ENCODE results near the gene SAMD1. TPM values are rescaled to one million over a fixed set of nuclear protein-coding genes. Genes with fewer than 3 reads are reported as not detected.

SAMD1 gene
- total RNA-seq: 28.6 and 29.1 TPM in 2 replicates

DNA sequence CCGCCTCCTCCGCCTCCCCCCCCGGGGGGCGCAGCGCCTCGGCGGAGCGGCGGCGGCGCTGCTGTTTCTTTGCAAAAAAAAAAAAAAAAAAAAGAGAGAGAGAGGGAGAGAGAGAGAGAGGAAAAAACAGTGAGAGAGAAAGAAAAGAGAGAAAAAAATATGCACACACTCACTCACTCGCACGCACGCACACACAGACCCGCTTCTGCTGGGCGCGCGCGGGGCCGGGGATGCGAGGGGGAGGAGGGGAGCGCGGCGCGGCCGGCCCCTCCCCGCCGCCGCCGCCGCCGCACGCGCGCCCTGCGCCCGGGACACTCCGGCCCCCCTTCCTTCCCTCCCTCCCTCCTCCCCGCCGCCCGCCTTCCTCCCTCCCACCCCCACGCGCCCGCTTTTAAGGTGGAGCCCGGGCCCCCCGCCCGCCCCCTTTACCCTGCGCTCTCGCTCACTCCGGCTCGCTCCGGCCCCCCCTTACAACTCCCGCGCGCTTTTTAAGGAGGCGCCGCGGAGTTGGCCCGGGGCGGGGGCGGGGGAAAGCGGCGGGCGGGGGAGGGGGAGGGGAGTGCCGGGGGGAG, at the start of gene SAMD1:
TSS of gene SAMD1 (minus strand) at position 243 of the 572 bp plus-strand sequence.

DNA sequence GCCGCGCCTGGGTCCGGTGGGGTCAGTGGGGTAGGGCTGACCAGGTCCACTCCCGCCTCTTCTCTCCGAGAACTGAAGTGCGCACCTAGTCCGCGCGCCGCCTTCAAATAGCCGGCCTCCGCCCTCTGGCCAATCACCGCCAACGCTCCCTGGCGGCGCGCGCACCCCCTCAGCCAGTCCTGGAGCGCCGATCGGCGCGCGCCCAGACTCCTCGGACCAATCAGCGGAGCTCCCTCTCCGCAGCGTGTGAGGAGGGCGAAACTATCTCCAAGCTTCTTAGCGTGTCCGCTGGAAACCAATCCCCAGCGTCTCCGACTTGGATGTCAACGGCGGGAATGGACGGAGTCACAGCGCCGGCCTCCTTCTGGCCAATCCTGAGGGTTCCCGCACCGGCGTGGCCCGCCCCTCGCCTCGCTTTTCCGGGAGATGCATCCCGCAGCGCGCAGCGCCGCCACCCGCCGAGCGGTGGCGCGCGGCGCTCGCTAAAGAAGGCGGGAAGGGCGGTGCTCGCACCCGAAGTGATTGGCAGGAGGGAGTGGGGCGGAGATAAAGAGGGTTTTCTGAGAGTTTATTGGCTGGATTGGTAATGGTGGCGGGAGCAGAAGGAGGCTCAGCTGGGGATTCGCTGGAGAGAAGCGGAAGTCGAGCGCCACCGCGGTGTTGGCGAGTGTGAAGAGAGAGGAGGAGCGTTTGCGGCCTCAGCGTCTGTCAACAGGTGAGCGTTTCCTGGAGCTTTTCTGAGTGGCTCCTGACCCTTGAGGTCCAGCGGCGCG, 46.1 kb upstream of the SAMD1 start, which contains the start of gene ASF1B:
TSS of gene ASF1B (minus strand) at position 81 of the 773 bp plus-strand sequence. CDS start 133 bp downstream, outside the sequence.

DNA sequence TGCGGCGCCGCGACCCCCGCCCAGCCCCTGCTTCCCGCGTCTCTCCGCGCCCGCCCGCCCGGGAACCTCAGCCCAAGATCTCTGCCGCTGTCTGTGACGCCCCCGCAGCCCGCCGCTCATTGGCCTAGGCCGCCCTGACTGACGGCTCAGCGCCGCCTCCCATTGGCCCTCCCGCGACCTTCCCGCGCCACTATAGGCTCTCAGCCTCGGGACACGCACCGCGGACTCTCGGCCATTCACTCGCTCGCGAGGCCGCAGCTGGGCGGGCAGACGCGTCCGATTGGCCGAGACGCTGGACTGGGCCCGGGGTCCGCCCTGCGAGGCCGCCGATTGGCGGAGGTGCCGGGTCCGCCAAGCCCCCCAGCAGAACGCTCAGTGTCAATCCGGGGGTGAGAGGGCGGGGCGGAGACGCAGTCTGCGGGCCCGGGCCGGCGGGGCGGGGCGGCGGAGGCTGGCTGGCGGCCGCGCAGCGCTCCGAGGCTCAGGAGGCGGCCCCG, 27.2 kb upstream of the SAMD1 start, which contains the start of gene PRKACA:
TSS of gene PRKACA (minus strand) at position 95 of the 497 bp plus-strand sequence. CDS start 215 bp downstream, outside the sequence.

DNA sequence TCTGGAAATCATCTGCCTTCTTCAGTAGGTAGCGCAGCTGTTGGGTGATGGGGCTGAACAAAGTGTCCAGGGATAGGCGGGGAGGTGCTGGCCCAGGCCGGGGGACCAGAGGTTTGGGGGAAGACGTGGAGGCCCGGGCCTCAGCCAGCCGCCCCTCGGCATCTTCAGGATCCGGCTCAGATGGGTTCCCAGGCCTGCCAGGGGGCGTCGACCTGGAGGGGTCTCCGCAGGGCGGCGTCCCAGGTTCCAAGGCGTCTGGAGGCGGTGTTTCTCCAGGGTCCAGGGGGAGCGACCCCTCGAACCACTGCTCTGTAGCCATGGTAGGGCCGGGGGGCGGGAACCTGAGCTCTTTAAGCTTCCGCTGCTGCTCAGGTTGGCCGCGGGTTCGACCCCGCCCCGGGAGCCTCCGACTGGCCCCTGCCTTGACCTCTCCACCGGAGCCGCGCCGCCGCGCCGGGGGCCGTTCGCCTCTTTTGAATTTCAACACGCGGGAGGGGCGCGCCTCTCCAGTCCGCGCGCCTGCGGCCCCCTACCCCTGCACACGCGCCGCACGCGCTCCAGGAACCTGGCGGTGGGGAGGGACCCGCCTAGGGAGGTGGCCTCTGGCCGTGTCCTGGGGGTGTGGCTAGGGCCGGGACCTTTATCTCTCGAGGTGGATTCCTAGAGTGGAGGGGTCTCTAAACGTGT, 5.1 kb downstream of the SAMD1 start, which contains the start of gene C19orf67:
TSS of gene C19orf67 (minus strand) at position 475 of the 687 bp plus-strand sequence. CDS start at position 319, 156 bp downstream.

DNA sequence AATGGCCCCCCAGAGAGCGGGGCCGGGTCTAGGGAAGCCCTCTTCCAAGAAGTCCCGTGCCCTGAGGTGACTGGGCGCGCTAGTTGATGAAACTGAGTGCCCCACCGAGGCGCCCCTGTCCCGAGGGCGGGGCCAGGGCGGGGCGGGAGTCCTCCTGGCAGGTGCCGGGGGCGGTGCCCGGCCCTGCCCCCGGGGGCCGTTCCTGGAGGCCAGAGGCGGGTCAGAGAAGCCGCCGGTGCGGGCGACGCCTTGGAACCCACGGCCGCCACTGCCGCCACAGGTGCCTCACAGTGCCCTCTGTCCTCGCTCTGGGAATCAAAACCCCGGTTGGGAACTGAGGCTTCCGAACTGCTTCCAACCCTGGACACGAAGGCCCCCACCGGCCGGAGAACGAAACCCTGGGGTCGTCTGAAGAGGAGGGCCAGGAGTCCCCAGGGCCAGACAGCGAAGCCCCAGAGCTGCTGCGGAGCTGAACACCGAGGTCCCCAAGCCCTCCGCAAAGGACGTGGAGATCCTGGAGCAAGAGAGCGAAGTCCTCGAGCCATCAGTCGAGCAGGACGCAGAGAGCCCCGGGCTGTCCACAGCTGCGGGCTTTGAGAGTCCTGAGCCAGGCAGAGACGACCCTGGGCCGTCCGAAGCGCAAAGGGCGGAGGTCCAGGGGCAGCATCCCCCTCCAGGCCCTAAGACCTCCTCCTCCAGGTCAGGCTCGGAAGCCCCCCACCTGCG, 17.9 kb downstream of the SAMD1 start, which contains the start of gene MISP3:
TSS of gene MISP3 (plus strand) at position 252 of the 726 bp plus-strand sequence. CDS start 524 bp downstream, outside the sequence.

DNA sequence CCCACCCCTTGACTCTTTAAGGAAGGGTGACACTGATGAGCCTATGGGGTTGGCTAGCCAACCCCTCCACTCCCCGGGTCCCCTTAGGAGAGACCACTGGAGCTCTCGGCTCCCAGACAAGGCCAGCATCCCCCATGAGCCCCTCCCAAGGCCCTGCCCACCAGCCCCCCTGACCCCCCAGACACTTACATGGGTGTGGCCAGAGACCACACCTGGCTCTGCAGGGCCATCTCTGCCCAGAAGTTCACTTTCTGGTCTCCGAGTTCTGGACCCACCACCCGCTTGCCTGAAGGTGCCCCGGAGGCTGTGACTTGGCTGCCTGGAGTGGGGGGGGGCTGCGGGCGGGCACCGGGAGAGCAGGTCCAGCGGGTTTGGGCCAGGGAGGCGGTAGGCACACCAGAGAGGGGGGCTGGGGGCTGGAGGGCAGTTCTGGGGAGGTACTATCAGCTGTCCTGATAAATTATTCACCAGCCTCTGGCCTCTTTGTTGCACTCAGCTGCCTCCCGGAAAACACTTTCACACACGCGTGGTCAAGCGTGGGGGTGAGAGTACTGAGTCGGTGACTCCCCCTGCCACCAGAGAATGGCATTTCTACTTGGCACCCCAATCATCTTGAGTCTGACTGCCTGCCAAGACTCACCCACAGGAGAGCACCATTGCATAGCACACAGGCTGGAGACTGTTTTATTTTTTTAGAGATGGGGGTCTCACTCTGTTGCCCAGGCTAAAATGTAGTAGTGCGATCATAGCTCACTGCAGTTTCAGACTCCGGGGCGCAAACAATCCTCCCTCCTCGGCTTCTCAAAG, 28.6 kb downstream of the SAMD1 start, which contains the start of gene PALM3:
TSS of gene PALM3 (minus strand) at position 326 of the 807 bp plus-strand sequence. CDS start at position 230, 96 bp downstream.

Other genes with a start within 250 kb of the SAMD1 start
- gene NANOS3, start 213.6 kb downstream of the SAMD1 start, total RNA-seq: not detected in 2 replicates
- gene BRME1, start 184.6 kb downstream of the SAMD1 start, total RNA-seq: 0.09 TPM in 1 of 2 replicates, not detected in the other
- 14.9 and 21.4 TPM in 2 replicates for gene CC2D1A, start 184.6 kb downstream of the SAMD1 start, total RNA-seq
- gene PODNL1, start 152.3 kb downstream of the SAMD1 start, total RNA-seq: 6.5 and 8.2 TPM in 2 replicates
- 15.1 and 20.4 TPM in 2 replicates for gene DCAF15, start 138.2 kb downstream of the SAMD1 start, total RNA-seq
- 2.4 and 4.3 TPM in 2 replicates for gene RFX1, start 84.4 kb downstream of the SAMD1 start, total RNA-seq
- gene RLN3, start 62.6 kb downstream of the SAMD1 start, total RNA-seq: not detected in 2 replicates
- gene IL27RA, start 59.0 kb downstream of the SAMD1 start, total RNA-seq: 0.47 and 0.60 TPM in 2 replicates
- gene PALM3, start 28.7 kb downstream of the SAMD1 start, total RNA-seq: not detected in 2 replicates
- 0.35 and 1.2 TPM in 2 replicates for gene MISP3, start 18.0 kb downstream of the SAMD1 start, total RNA-seq
- gene C19orf67, start 5.0 kb downstream of the SAMD1 start, total RNA-seq: not detected in 2 replicates
- 53.4 and 58.8 TPM in 2 replicates for gene PRKACA, start 27.0 kb upstream of the SAMD1 start, total RNA-seq
- 0.35 and 5.8 TPM in 2 replicates for gene ASF1B, start 45.8 kb upstream of the SAMD1 start, total RNA-seq
- gene ADGRL1, start 115.4 kb upstream of the SAMD1 start, total RNA-seq: 10.4 and 12.8 TPM in 2 replicates